DMS53 treated with DMSO at 0.1 percent for 48 hours (cell line): ENCODE results near the gene NACC1.
A peak's percentile ranks its signal among the peaks of the same experiment; 100 is the strongest.
"Not testable (repeated sequence)": the region's sequence is repeated elsewhere in the genome, so short reads cannot be mapped to it uniquely, and the experiment has no call there.

Experiments used
- DNase-seq: peaks from one replicate; lab custom pipeline; 2025; ENCODE audit not compliant: unreplicated experiment; lab: John Stamatoyannopoulos, UW

NACC1 gene

GRCh38 chr19:13160557-13160956, 42.5 kb downstream of the NACC1 start:
- no peak for DNase-seq

GRCh38 chr19:13162724-13163608, 44.9 kb downstream of the NACC1 start:
- peak; percentile 92 for DNase-seq

GRCh38 chr19:13163609-13164342, 45.7 kb downstream of the NACC1 start:
- peak; percentile 20 for DNase-seq

GRCh38 chr19:13164343-13165161, 46.5 kb downstream of the NACC1 start:
- no peak for DNase-seq

GRCh38 chr19:13165162-13165997, 47.3 kb downstream of the NACC1 start:
- DNase-seq = no peak

- not testable (repeated sequence) for DNase-seq
Observed at GRCh38 chr19:13166151-13166550, 48.1 kb downstream of the NACC1 start.

GRCh38 chr19:13169769-13170168, 51.7 kb downstream of the NACC1 start:
- DNase-seq = no peak

- DNase-seq = no peak
Observed at GRCh38 chr19:13171146-13171545, 53.1 kb downstream of the NACC1 start.

- DNase-seq = peak; percentile 21
Observed at GRCh38 chr19:13172346-13173138, 54.5 kb downstream of the NACC1 start.

GRCh38 chr19:13173139-13173737, 55.2 kb downstream of the NACC1 start:
- no peak for DNase-seq

- DNase-seq = no peak
Observed at GRCh38 chr19:13176345-13176744, 58.3 kb downstream of the NACC1 start.

GRCh38 chr19:13177584-13177983, 59.5 kb downstream of the NACC1 start:
- DNase-seq = not testable (repeated sequence)

GRCh38 chr19:13178291-13178690, 60.2 kb downstream of the NACC1 start:
- not testable (repeated sequence) for DNase-seq

- no peak for DNase-seq
Observed at GRCh38 chr19:13181747-13182388, 63.8 kb downstream of the NACC1 start.

GRCh38 chr19:13184926-13185325, 66.9 kb downstream of the NACC1 start:
- not testable (repeated sequence) for DNase-seq

GRCh38 chr19:13185763-13186657, 67.9 kb downstream of the NACC1 start:
- DNase-seq = not testable (repeated sequence)

GRCh38 chr19:13186688-13187087, 68.6 kb downstream of the NACC1 start:
- not testable (repeated sequence) for DNase-seq

GRCh38 chr19:13187419-13187818, 69.4 kb downstream of the NACC1 start:
- DNase-seq = no peak
